GM19324 (cell line): Measurements from ENCODE around the gene CAPZB.
"Not testable (repeated sequence)": the region's sequence is repeated elsewhere in the genome, so short reads cannot be mapped to it uniquely, and the experiment has no call there.

Experiments
- ATAC-seq: cut with Tn5 transposase; IDR thresholded peaks from one replicate; pipeline ENCODE4 v1.9.1; 2021; ENCODE audit warnings: mild to moderate bottlenecking, moderate library complexity; ENCODE audit not compliant: unreplicated experiment, low FRiP score

The CAPZB gene

GRCh38 chr1:19317126-19317910, 168.0 kb downstream of the CAPZB start:
- ATAC-seq: no peak

DNA sequence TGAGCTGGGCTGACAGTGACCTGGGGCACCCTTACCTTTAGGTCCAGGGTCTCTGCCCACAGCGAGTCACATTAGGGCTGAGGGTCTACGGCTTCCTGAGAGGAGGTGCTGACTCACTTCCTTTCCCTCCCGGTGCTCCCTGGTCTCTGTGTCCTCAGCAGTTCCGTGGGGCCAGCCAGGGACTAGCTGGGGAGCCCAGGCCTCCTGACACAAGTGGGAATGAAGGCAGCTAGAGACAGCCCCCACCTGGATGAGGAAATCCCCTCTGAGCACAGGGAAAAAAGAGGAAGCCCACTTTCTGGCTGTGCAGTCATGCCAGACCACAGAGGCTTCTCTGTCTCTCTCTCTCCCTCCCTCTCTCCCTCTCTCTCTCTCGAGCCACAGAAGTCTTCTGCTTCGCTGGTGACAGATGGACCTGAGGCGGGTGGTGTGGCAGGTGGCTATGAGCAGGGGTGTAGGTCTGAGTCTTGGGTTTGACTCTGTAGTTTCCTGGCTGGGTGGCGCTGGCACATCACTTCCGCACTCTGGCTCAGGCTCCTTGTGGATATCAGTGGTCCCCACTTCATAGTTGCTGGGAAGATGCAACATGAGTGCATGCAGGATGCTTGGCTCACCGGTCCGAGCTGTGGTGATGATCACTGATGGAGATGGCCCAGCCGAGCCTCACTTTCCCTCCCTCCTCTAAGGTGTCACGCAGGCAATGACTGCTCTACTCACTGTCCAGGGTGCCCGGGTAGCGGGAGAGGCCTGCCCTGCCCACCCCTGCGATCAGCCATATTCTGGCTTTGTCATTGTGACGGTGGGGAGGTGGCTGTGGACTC, 169.8 kb downstream of the CAPZB start:
- ATAC-seq: no peak

GRCh38 chr1:19313961-19314882, 171.1 kb downstream of the CAPZB start:
- no peak for ATAC-seq

DNA sequence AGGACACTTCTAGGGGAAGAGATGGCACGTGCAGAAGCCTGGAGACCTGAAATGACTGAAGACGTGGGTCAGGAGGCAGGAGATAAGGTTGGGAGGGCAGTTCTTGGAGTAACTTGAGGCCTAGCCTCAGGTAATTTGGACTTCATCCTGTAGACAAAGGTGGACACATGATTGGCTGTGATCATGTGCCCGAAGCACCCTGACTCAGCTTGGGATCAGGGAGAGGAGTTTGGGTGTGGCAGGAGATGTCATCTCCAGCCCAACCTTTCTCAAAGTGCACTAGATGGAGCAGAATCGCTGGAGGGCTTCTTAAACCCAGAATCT, 171.7 kb downstream of the CAPZB start:
- ATAC-seq: no peak

- ATAC-seq: peak; percentile 4
These were observed 172.3 kb downstream of the CAPZB start for GRCh38 chr1:19312782-19313635.

DNA sequence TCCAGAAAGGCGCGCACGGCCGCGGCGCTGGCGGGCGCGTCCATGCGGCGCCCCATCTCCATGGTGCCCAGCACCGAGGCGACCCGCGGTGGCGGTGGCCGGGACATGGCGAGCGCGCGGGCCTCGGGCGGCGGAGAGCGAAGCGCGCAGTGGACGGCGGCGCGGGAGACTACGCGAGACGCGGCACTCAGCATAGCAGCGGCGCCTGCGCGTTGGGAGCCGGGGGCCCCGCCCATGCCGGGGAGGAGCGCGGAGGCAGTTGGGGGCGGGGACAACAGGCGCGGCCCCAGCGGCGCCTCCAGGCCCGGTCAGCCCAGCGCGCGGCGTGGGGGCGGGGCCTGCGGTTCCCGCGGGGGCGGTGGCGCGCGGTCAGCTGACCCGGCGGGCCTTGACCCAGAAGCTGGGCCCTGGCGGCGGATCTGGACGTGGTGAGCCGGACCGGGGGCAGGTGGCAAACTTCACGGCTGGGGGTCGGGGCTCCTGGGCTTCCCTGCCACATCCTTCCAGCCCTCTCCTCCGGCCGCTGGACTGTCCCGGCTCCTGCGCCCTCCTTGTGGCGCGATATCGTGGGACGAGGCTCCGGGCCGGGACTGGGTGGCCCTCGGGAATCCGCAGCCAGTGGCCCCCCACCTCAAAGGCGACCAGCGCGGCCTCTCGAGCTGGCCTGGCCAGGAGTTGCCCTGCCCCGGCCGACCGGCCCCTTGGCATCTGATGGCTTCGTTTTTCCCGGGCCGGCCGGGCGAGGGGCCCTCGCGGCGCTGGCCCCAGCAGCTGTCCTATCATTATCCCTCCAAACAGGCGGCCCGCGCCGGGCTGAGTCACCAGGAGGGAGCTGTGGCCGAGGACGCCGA, 173.2 kb downstream of the CAPZB start, which contains the start of the genes AKR7A2 and SLC66A1:
TSS of gene AKR7A2 (minus strand) at position 214 of the 851 bp plus-strand sequence. CDS start at position 194, 20 bp downstream.
TSS of gene SLC66A1 (plus strand) at position 396 of the 851 bp plus-strand sequence. CDS start 5,352 bp downstream, outside the sequence.
- ATAC-seq: peak; percentile 82

DNA sequence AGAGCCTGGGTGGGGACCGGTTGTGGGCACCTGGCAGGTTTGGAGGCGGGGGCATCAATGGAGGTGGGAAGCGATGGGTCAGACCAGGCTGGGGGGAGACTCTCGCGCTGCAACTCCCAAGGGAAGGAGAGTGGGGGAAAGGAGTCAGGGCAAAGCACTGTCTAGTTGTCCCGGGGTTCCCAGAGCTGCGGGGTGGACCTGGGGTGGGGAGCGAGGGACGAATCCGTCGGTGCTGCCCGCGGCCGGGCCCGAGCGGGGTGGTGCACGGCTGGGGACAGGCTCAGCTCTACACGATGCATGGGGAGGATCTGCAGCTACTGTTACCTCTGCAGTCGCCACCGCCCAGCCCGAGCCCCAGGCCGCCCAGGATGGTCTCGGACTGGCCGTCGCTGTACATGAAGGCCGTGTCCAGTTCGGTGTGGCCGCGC, 173.8 kb downstream of the CAPZB start:
- ATAC-seq: no peak

DNA sequence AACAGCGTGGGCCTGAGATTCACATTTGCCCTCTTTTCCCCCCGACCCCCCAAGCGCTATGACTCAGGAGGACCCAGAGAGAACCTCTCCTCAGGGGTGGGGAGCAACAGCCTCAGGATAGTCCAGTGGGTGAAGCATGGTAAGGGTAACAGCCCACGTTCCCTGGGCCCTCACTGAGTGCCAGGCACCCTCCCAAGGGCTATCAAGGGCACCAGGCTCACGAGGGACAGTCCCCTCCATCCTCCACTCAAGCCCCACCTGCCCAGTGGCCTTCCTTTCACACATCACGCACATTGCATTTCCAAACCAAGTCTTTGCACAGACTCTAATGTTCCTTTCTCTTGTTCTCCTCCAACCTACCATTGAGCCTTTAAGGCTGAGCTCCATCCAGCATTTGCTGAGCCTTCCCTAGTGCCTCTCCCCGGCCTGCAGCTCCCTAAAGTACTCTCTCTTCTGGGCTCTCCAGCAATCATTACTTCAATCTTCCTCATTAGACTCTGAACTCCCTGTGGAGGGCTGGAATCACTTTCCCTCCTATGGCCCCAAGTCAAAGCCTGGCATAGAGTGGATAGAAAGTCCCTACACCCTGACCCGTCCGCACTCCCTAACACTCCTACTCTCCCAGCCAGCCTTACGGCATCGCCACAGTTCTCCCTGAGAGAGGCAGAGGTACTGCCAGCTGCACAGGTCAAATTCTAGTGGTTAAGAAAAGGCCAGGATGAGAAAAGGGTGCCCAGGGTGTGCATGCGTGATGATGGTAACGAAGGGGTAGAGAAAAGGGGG, 174.4 kb downstream of the CAPZB start:
- no peak for ATAC-seq

DNA sequence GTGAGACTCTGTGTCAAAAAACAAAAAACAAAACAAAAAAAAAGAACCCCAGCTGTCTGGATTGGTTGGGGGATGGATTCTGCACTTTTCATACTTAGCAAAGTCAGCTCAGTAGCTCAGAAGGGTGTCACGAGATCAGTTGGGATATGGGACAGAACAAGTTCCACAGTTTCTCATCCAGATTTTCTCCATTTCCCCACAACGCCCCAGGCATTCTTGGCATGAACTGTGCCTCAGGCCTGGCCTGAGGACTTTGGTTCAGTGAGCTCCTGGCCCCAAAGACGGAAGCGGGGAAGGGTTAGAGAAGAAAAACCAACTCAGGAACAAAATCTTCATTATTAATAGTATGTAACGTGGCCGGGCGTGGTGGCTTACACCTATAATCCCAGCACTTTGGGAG, 175.3 kb downstream of the CAPZB start:
- ATAC-seq: no peak

DNA sequence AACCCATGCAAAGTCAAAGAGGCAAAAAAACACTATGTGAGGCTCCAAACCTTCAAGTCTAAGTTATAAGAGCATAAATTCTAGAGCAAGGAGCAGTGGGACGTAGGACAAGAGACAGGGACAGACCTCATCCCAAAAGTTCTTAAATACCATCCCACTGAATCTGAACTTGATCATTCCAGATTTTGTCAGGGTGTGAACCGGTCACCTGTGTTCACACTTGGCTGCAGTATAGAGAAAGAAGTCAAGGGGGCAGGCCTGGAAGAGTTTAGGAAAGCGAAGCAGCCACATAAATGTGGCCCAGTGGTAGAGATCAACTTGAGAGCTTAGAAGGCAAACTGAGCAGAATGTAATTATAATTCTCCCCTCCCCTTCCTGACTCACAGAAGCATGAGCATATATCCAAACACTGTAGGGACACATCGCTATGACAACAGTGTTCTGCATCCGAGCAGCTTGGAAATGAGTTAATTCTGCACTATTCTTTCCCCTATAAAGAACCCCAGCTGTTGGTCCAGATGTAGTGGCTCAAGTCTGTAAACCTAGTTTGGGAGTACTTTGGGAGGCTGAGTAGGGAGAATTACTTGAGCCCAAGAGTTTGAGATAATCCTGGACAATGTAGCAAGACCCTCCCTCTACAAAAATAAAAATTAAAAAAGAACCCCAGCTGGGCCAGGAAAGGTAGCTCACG, 176.1 kb downstream of the CAPZB start:
- no peak for ATAC-seq

DNA sequence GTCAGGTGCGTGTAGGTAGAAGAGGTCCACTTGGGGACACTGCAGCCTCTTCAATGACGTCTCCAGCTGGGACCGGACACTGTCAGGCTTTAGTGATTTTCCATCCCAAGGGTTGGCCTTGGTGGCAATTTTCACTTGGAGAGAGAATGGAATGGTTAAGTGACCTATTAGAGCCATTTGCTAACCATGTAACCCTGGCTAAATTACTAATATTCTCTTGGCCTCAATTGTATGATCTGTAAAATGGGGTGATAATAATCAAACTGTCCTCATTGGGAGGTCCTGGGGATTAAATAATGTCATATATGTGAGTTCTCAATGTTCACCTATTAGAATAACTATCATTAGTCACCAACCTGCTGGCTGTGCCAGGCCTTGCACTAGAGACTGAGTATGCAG, 176.8 kb downstream of the CAPZB start:
- ATAC-seq: no peak

GRCh38 chr1:19307794-19308508, 177.4 kb downstream of the CAPZB start:
- ATAC-seq: no peak

DNA sequence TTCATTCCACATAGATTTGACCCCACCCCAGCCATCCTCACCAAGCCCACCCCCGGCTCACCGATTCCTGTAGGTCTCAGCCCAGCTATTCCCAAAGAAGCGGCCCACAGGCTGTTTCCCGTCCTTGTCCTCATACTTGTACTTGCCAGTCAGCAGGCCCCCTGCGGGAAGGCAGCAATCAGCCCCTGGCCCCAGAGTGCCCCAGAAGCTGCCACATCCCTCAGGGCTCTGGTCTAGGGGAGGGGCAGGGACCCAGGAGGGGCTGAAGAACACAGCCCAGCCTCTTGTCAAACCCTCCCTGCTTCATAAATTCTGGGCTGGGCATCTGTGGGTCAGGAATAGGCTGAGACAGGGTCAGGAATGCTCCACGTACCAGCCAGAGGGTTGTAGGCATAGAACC, 178.4 kb downstream of the CAPZB start:
- no peak for ATAC-seq

DNA sequence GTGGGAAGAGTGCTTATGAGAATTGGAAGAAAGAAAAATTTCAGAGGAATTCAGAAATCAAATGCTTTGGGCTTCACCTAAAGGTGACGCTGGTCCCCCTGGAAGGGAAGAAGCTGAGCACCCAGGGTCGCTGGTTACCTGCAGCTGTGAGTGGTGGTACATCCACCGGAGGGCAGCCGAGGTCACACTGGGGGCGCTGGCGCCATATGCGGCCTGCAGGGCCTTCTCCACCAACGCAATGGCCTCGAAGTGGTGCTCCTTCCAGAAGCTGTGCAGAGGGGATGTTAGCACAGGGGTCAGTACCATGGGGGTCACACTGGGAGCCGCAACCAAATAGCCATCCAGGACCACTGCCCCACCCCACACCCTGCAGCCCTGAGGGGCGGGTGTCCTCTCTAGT, 179.5 kb downstream of the CAPZB start:
- no peak for ATAC-seq

DNA sequence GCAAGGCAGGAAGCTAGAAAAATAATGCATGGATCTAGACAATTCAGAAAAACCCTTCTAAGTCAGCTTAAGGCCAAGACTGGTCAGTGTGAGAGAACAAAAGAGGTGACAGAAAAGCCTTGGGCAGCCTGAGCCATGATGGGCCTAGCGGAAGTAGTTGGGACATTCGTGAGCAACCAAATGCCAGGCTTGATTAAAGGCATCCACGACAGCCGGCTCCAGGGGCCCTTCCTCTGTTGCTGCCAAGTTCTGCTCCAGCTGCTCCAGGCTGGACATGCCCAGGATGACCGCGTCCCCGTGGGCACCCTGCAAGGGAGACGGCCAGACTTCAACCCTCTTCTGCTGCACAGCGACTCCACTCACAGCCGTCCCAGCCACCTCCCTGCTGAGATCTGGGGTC, 181.3 kb downstream of the CAPZB start:
- ATAC-seq: not testable (repeated sequence)

- ATAC-seq: no peak
These were observed 185.1 kb downstream of the CAPZB start for GRCh38 chr1:19300211-19300610.

GRCh38 chr1:19294638-19295037, 190.7 kb downstream of the CAPZB start:
- no peak for ATAC-seq
